Fibroblast of skin of right quadriceps (primary cell): Measurements from ENCODE around the gene AOPEP.

Experiments used
- DNase-seq: peaks from one replicate; pipeline ENCODE4 v3.0.0-alpha.2; 2013

Gene AOPEP

DNA sequence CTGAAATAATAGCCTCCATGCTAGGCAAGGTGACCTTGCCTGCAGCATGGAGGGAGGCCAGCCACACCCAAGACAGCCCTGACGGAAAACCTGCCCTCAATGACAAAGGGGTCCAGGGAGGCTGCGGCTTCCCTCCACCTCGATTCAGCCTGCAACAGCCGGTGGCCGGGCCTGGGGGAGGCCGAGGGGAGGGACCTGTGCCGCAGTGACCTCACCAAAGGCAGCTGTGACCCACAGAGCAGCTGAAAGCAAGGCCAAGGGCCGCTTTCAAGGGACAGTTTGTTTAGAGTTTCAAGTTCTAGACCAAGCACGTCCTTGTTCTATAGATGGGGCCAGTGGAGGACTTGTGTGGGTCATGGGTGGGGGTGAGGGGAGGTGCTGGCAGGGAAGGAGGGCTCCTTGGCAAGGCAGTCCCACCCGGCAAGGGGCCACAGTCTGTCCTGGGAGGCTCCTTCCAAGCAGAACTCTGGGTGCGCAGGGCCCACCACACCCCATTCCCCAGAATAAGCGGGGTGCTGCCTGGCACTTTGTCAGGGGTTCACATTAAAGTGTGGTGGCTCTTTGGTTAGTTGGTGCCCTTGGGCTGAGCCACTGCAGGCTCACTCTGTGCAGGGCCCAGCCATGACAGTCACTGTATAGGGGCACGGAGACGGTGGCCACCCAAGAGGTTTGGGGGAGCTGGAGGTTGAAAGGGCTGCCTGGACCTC, 364.5 kb downstream of the AOPEP start:
- no peak for DNase-seq

DNA sequence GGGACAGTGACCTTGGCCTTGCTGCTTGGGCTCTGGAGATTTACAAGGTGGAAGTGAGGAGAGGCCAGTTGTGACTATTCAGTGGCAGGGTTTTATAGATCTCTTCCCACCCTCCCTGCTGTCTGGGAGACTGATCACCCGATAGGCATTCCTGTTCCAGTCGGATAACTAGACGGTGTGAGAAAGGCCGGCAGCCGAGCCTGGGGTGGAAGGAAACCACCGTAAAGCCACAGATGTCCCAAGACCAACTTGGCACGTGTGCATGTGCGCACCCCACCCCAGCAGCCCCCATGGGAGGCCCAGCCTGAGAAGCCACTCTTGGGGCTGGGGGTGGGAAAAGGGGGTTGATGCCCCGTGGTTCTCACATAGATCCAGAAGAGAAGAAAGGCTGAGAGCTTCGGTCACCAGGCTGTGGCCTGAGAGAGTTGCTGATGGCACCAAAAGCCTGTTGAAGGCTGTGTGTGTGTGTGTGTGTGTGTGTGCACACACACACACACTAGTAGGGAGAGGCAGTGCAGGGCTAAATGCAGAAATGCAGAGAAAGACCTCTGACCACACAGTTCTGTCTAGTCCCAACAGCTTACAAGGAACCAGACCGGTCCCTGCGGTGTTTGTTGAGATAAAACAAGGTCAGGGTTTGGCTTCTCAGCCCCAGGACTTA, 365.2 kb downstream of the AOPEP start:
- DNase-seq = peak; percentile 50

DNA sequence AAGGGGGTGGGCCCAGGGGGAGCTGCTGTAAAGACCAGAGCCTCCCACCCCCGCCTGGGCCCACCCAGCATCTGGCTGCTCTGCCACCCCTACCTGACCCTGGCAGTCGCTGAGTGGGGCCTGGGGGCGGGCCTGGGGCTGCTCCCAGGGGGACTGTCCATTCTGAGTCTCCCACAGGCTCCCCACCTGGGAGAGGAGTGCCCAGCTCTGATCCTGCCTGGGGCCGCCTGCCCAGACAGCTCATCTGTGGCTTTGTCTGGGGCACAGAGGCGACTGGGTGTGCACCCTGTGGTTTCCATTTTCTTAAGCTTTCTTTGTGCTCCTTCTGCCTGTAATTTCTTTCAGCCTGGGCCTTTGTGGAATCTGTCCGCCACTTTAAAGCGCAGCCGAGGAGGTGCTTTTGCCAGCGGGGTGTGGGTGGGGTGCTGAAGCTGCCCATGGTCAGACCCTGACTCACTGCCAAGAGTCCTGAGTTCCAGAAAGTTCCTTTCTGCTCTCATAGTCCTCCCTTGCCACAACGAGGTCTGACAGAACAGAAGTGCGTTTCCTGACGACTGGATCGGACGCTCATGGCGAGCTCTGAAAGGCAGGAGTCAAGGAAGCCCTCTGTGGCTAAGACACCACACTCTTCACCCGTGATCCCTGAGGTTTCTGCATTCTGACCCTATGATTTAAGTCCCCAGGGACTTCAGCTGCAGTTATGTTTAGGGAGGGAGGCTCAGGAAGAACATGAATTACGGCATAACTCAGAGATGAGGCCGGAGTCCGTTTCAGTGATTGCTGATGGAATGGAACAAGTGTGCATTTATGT, 366.0 kb downstream of the AOPEP start:
- DNase-seq = peak; percentile 86

DNA sequence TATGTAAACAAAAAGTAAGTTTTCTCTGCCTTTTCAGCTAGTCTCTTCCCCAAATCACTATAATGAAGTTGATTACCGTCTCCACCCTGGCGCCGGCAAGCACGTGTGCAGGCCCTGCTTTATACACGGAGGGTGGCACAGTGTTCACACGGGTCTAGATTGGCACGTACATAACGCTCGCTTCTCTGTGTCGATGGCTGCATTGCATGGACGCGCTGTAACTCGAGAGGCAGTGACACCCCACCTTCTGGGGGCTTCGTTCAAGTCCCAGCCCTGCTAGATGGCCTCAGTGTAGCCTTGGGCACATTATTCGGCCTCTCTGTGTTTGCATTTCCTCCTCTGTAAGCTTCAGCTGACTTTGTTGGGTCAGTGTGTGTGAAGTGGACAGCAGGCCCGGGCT, 367.1 kb downstream of the AOPEP start:
- DNase-seq = no peak

DNA sequence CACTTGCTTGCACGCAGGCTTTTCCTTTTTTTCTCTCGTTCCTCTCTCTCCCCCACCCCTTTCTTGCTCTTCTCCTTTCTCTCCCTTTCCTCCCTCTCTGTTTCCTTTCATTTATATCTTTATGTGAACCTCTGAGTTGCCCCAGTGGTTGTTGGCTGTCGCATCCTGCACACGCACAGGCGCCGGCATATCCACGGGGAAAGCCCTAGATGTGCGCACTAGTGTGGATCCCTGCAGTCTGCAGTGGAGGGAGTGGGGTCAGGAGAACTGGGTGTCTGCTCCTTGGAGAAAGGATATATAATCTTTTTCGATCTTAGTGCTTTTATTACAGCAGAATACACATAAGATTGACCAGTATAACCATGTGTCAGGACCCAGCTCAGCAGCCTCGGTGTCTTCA, 367.5 kb downstream of the AOPEP start:
- DNase-seq = no peak

DNA sequence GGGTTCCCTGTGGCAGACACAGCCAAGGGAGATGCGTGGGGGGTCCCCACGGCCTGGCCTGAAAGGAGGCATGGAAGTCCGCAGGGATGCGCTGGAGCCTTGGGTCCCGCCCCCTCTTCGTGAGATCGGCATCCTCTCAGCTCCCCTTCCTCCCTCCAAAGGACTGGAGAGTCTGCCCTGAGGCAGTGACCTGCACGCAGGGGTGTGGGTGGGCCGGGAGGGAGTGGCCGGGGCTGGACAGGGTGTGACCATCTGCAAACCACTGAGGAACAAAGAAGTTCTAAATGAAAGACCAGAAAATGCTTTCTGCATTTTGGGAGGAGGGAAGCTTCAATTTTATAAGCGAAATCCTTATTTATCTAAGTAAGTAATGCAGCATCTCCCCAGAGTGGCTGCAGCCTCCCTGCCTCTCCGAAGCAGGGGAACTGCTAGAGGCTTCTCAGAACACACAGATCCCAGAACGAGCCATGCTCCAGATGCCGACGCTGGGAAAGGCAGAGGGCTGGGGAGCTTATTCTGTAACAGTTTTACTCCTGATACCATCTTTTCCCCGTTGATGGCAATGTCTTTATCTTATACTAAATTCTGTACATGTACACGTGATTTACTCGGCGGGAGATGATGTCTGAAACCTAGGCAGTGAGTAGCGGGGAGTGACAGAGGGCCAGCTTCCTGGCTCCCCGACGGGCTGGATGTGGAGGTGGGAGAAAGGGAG, 369.3 kb downstream of the AOPEP start:
- DNase-seq = no peak

DNA sequence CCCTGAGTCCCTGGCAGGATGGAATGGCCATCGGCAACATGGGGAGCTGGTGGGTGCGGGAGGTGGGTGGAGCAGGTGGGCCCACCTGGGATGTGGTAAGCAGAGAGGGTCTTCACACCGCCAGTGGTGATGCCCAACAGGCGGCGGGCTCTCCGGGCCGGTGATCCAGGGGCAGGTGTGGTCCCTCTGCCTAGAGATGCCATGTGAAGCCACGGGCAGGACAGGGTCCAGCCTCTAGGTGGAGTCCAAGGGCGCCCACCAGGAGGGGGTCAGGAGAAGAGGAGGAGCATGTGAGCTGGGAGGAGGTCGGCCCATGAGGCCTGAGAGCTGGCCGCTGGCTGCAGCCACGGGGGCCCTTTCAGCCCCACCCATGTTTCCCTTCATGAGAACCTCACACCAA, 369.9 kb downstream of the AOPEP start:
- DNase-seq = no peak

DNA sequence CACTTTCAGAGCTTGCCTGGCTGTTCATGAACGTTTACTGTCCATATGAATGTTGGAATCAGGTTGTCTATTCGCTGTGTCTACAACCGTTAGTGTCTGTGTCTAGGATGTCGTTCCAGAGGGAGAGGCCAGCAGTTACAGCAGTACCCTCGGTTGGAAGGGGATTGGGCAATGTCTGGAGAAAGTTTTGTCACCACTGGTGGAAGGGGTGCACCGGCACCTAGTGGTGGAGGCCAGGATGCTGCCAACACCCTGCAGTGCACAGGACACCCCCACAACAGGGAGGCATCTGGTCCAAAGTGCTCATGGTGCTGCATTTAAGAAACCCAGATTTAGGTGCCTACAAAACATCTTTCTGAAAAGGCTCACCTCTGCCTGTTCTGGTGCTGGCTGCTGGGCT, 370.3 kb downstream of the AOPEP start:
- no peak for DNase-seq

DNA sequence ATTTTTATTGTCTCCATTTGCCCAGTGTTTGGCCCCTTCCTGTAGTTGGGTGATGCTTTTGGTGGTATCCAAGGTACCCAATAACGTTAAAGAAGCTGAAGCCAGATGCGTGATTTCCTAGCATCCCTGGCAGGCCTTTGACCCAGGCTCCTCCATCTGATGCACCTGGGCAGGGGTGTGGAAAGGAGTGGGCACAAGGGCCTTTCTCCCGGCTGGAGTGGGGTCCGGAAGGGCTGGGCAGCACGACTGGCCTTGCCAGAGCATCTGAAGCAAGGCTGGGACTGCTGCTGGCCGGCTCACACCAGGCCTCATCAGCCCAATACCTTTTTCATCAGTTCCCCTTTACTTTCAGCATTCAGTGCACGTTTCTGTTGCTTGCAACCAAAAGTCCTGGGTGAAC, 370.8 kb downstream of the AOPEP start:
- DNase-seq = no peak

DNA sequence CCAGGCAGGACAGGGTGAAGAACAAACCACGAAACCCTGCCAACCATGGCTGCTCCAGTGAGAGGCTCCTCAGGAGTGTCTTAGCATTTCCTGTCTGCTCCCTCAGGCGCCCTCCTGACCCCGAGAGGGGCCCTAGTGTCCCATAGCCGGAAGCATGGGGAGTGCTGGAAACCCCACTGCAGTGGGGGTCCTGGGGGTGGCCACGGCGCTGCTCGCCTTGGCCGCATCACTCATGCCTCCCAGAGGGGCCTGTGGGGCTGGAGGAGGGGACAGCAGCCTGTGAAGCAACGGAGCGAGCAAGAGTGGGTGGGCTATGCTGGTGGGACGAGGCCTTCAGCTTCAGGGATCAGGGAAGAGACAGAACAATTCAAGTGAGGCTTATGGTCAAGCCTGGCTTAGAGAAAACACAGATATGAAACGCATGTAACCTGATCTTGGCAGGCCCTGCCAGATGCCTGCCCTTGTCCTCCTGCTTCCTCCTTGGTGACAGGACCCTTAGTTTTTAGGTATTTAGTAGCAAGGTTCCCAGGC, 372.0 kb downstream of the AOPEP start:
- no peak for DNase-seq

DNA sequence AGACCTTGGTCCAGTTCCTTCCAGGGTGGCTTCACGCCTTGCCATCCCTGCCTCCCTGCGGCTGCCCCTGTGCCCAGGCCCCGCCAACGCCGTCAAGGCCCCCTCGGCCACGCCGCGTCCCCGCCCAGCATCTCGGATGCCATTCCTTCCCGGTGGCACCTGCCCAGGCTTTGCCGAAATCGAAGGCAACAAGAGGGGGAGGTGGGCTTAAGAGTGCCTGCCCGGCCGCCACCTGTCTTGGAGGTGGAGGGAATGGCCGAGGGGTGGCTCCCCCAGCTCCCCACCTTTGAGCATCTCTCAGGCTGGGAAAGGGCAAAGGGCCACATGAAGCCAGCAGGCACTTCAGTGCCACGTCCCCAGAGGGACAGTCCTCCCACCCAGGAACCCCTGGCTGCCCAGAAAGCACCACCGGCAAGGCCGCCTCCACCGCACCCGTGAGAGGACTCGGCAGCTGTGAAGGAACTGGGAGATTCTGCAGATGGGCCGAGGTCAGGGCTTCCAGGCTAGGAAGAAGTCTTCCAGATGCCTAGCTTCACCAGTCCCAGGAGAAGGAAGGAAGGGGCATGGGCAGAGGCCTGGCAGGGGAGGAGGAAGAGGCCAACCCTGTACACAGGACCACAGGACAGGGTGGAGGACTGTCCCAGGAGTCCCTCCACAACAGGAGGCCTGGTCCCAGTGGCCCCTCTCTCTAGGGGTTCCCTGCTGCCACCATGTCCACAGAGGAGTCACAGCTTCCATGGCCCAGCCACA, 373.0 kb downstream of the AOPEP start:
- DNase-seq = no peak

DNA sequence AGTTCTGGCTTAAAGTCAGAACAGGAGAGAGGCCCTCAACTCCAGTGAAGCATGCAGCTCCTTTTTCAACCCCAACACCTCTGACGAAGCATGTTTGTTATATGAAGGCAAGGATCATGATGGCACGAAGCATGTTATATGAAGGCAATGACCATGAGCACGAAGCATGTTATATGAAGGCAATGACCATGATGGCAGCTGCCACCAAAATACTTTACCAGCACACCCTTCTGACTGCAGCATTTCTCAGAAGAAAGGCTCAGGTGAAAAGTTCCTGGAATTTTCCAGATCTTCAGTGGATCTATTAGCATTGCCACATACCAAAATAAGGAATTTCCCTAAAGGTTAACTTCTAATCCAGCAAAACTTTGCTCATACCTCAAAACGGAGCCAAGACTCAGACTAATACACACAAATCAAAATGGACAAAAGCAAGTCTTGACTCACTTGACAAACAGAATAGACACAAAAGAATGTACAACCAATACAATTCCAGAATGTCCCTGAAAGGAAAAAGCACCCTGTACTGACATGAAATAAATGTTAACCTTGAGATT, 373.6 kb downstream of the AOPEP start:
- peak; percentile 29 for DNase-seq

DNA sequence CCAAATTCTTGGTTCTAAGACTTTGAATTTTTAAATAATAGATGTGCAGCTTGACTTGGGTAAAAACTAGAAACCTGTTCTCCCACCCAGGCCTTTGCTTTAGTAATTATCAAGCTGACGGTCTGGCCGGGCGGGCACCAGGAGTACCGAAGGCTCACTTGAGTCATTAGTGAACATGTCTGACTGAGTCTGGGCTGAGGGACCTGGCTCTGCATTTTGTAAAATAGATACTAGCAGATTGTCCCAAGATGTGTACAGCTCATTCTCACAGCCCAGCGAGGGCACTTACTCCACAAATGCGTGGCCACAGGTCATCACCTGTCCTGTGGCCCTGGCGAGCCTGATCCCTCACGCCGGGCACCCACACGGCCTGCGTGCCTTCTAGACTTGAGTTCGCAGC, 374.8 kb downstream of the AOPEP start:
- DNase-seq = no peak

DNA sequence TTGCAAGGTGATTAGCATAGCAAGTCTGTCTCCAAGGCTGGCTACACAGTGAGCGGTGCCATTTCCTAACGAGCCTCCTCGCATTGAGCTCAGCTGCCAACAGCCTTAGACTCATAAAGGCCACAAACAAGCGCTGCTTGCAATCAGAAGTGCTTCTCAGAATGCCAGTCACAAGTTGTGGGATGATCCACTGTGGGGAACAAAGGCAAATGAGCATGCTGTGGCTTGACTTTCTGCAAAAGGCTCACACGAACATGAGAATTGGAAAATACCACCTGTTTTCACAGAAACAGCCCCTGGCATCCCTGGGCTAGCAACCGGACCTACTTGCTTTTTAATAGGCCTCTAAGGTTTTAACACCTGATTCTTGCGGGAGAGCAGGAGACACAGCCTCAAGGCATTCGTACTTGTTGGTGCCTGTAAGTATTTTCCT, 375.5 kb downstream of the AOPEP start:
- DNase-seq = no peak

DNA sequence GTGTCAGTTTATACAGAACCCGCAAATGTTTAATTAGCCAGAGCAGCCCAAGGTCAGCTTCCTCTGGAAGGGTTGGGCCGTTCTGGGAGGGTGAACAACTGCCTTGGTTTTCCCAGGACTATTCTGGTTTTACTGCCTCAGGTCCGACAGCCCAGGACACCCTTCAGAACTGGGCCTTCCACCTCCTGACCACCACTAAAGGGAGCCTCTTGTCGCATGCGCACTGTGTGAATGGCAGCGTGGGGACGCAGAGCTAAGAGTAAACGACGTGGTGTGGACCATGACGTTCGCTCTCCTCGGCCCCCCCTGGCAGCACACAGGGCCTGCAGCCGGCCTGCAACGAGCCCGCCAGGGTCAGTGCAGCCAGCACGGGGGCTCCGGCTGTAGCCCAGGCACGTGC, 376.1 kb downstream of the AOPEP start:
- DNase-seq = no peak

DNA sequence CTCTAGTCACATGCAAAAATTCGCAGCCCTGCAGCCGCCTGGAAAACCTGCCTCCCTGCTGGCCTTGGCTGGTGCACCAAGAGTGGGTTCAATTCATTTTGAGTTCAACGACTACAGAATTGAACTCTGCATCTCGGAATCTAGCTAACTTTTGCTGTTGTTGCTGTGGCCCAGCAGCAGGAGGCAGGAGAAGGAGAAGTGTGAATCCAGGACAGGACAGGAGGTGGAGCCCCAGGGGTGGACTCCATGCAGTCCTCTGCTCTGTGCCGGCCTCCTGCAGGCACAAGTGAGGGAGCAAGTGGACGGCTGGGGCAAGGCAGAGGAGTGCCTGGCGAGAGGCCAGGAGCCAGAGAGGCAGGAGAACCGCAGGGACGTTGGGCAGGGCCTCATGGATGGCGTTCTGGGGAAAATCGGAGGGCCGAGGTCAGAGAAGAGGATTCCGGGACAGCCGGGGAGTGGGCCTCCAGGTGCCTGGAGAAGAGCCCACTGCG, 376.8 kb downstream of the AOPEP start:
- no peak for DNase-seq

DNA sequence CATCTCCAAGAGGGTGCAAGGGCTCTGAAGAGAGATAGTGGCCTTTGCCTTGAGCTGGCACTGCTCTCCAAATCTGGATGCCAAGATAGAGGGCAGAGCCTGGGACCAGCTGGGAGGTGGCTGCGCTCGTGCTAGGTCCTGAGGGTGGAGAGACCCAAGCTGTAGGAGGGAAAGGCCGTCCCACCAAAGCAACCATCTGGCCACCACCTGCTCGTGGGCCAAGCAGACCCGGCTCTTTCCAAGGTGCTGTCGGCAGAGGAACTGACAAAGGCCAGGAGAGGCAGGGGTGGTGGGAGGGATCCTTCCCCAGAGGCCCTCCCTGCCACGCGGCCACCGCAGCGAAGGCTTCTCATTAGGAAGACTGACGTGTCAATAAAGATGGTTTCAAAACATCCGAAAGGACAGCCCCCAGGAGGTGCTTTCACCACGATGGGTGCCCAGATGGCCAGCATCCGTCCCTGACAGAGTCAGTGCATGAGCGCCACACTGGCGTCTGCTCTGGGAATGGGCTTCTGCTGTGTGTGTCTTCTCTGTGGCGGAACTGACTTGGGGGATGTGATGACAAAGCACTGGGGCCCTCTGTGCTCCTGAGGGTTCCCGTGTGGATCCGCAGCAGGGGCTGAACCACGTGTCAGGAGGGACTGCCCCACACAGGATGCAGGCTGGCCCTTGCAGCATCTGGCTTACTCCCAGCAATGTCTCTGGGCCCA, 377.5 kb downstream of the AOPEP start:
- DNase-seq = peak; percentile 33

DNA sequence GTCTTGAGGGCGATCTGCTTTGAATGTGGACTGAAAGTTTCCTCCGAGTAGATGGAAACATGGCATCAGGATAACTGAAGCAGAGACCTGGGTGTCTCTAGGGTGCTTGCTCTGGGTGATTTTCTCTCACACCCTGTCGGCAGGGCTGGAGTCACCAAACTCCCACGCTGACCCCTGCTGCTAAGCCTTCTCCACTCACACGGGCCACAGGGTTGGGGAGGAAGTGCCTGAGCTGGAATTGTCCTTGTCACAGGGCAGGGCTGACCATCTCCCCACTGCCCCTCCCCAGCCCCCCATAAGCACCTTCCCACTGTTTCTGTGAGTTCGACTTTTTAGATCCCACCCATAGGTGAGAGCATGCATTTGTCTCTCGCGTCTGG, 378.1 kb downstream of the AOPEP start:
- no peak for DNase-seq

DNA sequence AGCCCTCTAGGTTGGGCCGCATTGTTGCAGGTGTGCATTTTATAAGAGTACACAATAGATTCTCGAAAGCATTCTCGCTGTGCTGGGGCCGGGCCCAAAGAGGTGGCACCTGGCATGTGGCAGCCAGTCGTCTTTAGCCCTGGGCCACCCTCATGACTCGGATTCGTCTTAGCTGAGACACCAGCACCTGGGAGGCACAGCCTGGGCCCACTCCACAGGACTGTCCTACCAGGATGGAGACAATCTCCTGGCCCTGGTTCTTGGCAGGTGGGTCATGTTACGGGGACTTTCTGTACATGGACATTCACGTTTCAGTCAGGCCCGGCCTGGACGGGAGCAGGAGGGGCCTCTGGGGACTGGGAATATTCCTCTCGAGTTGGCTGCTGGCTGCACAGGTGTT, 378.5 kb downstream of the AOPEP start:
- DNase-seq = no peak

DNA sequence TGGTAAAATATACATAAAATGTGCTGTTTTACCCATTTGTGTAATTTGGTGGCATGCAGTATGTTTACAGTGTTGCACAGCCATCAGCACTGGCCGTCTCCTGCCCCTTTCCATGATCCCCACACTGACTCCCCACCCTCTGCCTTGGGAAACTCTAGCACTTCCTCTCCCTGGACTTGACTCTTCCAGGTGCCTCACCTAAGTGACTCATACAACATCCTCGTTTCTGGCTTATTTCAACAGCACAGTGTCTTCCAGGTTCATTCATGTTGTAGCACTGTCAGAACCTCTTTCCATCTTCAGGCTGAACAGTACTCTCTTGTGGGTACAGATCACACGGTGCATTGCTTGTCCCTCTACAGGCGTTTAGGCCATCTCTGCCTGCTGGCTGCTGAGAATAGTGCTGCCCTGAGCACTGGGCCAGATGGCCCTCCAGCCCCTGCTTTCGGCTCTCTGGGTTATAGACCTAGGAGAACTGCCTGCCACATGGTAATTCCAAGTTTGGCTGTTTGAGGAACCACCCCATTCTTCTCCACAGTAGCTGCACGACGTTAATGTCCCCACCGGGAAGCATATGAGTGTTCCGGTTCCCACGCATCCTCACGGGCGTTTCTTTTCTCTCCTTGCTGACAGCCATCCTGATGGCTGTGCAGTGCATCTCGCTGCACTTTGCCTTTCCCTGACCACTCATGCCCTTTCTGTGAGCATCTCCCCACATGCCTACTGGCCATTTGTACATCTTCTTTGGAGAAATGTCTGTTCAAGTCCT, 379.2 kb downstream of the AOPEP start:
- no peak for DNase-seq
